Measurements from ENCODE around the gene ROBO1. TPM values are rescaled to one million over a fixed set of nuclear protein-coding genes. Genes with fewer than 3 reads are reported as not detected.

The ROBO1 gene
- total RNA-seq, 1 experiment from 2014 or later, result 35.5 TPM

DNA sequence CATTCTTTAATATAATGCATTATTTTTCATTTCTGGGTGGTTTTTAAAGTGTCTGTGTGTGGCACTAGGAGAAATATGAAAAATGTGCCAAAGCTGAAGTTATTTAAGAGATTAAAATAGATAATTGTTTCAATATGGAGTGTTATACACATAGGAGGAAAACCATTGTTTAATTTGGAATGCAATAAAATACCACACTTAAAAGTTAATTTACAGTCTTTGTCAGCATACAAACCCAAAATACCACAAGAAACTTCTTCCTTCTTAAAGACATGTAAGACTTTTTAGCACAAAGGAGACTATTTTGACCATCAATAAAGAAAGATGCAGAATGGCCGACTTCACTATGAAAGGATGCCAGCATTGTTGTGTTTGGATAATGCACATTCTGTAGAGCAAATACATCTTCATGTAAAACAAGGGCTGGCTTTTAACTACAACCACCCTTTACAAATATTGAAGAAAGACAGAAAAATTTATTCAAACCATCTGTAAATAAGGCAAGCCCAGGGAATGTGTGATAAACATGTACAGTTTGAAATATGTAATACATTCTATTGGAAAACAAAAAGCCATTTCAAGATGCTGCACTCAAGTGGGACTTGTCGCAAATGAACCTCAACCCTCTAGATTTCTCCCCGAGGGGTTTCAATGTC, 1146.6 kb downstream of the ROBO1 start:
- CTCF ChIA-PET, result no interaction called here

DNA sequence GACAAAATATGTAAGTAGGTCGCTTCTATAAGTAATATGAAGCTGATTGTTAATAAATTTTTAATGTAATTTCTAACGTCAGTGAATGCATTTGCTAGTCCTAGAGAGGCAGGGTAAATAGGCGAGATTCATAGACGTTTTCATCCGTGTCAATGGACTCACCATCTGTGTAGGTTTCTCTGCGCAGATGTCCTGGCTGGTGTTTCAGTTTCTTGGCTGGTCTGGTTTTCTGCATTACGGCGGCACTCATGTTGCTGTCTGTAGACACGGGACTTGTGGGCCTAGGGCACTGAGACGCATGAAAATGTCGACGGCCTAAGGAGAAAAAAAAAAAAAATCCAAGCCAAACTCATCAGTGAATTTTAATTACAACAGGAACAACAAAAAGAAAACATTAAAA, 1153.3 kb downstream of the ROBO1 start:
- no peaks in the 10 kb centered on the region for H3K36me3 ChIP-seq (ENCODE audit: low read depth, low read length)
- no peak overlapping the region for H3K4me3 ChIP-seq (ENCODE audit: low read length)
- H3K4me1 ChIP-seq (ENCODE audit: insufficient read depth, low read length), result no peaks in the 10 kb centered on the region
- intact Hi-C loops (cut with micrococcal nuclease), result no loop called here
- no peak overlapping the region for H3K9ac ChIP-seq (ENCODE audit: low read length)
- H3K4me2 ChIP-seq (ENCODE audit: low read length), result no peak overlapping the region
- H4K20me1 ChIP-seq (ENCODE audit: low read length), result no peaks in the 10 kb centered on the region; the same call in 1 of the 2 replicates
- no peaks in the 10 kb centered on the region for H3K79me2 ChIP-seq (ENCODE audit: low read length)
- no peaks in the 10 kb centered on the region for H3F3A ChIP-seq (ENCODE audit: low read length, unreplicated experiment)
- BruUV-seq (replicated peaks), result no TSS peak
- no peaks in the 10 kb centered on the region for H3K9me2 ChIP-seq (replicated peaks; ENCODE audit: low read length)
- CTCF ChIA-PET, result no interaction called here
- ATAC-seq (no peak), DNase-seq (no peak)
- H3K27ac ChIP-seq (ENCODE audit: low read length), result no peak overlapping the region
- POLR2A ChIA-PET (ENCODE audit: unreplicated experiment), result no interaction called here
- no peaks in the 10 kb centered on the region for H3K9me3 ChIP-seq (ENCODE audit: low read length)
- TF ChIP-seq EZH2 (IDR thresholded peaks at IDR 0.05; ENCODE audit: low read length, unreplicated experiment), result no peak
- no peak overlapping the region for H2AFZ ChIP-seq (ENCODE audit: low read length)
- no peaks in the 10 kb centered on the region for H3K27me3 ChIP-seq (ENCODE audit: low read length)

More for the DNA sequence above, 1146.6 kb downstream of the ROBO1 start:
- TF ChIP-seq EZH2phosphoT487 (IDR thresholded peaks at IDR 0.05; ENCODE audit: borderline replicate concordance, low read length) (no peak), EZH2 (IDR thresholded peaks at IDR 0.05; ENCODE audit: low read length, unreplicated experiment) (no peak)
- TF ChIP-seq, protein P1, sequence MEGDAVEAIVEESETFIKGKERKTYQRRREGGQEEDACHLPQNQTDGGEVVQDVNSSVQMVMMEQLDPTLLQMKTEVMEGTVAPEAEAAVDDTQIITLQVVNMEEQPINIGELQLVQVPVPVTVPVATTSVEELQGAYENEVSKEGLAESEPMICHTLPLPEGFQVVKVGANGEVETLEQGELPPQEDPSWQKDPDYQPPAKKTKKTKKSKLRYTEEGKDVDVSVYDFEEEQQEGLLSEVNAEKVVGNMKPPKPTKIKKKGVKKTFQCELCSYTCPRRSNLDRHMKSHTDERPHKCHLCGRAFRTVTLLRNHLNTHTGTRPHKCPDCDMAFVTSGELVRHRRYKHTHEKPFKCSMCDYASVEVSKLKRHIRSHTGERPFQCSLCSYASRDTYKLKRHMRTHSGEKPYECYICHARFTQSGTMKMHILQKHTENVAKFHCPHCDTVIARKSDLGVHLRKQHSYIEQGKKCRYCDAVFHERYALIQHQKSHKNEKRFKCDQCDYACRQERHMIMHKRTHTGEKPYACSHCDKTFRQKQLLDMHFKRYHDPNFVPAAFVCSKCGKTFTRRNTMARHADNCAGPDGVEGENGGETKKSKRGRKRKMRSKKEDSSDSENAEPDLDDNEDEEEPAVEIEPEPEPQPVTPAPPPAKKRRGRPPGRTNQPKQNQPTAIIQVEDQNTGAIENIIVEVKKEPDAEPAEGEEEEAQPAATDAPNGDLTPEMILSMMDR (conservative IDR thresholded peaks at IDR 0.05; ENCODE audit: low read depth, low read length), result no peak
- H2AFZ ChIP-seq (ENCODE audit: low read length), result no peak overlapping the region
- no peaks in the 10 kb centered on the region for H3K4me1 ChIP-seq (ENCODE audit: insufficient read depth, low read length)
- POLR2A ChIA-PET (ENCODE audit: unreplicated experiment), result no interaction called here
- intact Hi-C loops (cut with micrococcal nuclease), result no loop called here
- H3K27me3 ChIP-seq (ENCODE audit: low read length), result no peaks in the 10 kb centered on the region
- no peak overlapping the region for H3K9ac ChIP-seq (ENCODE audit: low read length)
- H3K27ac ChIP-seq (ENCODE audit: low read length), result no peak overlapping the region
- H3K4me3 ChIP-seq (ENCODE audit: low read length), result no peak overlapping the region
- H3K4me2 ChIP-seq (ENCODE audit: low read length), result no peak overlapping the region
- H3F3A ChIP-seq (ENCODE audit: low read length, unreplicated experiment), result no peaks in the 10 kb centered on the region
- no TSS peak for BruUV-seq (replicated peaks)
- no peak for DNase-seq
- H3K79me2 ChIP-seq (ENCODE audit: low read length), result no peaks in the 10 kb centered on the region
- H3K9me2 ChIP-seq (replicated peaks; ENCODE audit: low read length), result no peaks in the 10 kb centered on the region
- no peaks in the 10 kb centered on the region for H3K9me3 ChIP-seq (ENCODE audit: low read length)
- no peak for ATAC-seq
- no peaks in the 10 kb centered on the region for H3K36me3 ChIP-seq (ENCODE audit: low read depth, low read length)
- no peaks in the 10 kb centered on the region for H4K20me1 ChIP-seq (ENCODE audit: low read length)

DNA sequence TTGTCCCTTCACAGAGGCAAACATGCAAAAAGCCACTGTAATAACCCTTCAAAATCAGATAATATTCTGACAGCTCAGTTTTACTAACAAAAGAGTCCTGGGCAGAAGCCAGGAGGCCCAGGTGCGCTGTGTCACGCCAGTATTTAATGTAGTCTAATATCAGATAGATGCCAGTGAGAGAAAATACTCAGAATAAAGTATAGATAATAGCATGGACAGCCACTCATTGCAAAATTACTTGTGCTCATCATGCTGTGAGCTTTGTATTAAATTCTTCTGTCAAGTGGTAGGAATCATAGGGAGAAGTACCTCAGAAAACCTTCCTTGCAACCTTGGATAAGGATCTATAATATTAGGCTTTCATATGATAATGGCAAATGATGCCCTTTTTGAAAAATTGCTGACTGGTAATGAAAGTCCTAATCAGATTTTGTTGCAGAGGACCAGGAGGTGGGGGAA, 1154.3 kb downstream of the ROBO1 start:
- BruUV-seq (replicated peaks), result no TSS peak
- Histone ChIP-seq H3K27me3 (ENCODE audit: low read length) (no peaks in the 10 kb centered on the region), H3K27ac (ENCODE audit: low read length) (no peak overlapping the region), H3K36me3 (ENCODE audit: low read depth, low read length) (no peaks in the 10 kb centered on the region), H3K9me2 (replicated peaks; ENCODE audit: low read length) (no peaks in the 10 kb centered on the region), H3K9me3 (ENCODE audit: low read length) (no peaks in the 10 kb centered on the region), H4K20me1 (ENCODE audit: low read length) (no peaks in the 10 kb centered on the region; the same call in 1 of the 2 replicates), H3F3A (ENCODE audit: low read length, unreplicated experiment) (no peaks in the 10 kb centered on the region), H3K4me2 (ENCODE audit: low read length) (no peak overlapping the region), H3K9ac (ENCODE audit: low read length) (no peak overlapping the region), H2AFZ (ENCODE audit: low read length) (no peak overlapping the region), H3K79me2 (ENCODE audit: low read length) (no peaks in the 10 kb centered on the region), H3K4me3 (ENCODE audit: low read length) (no peak overlapping the region), H3K4me1 (ENCODE audit: insufficient read depth, low read length) (no peaks in the 10 kb centered on the region)
- no peak for DNase-seq
- TF ChIP-seq, protein P1 (conservative IDR thresholded peaks at IDR 0.05; ENCODE audit: low read depth, low read length), result no peak
- TF ChIP-seq EZH2 (IDR thresholded peaks at IDR 0.05; ENCODE audit: low read length, unreplicated experiment) (no peak), EZH2phosphoT487 (IDR thresholded peaks at IDR 0.05; ENCODE audit: borderline replicate concordance, low read length) (no peak)
- CTCF ChIA-PET, result no interaction called here
- intact Hi-C loops (cut with micrococcal nuclease), result no loop called here
- POLR2A ChIA-PET (ENCODE audit: unreplicated experiment), result interaction anchor here (0.5 kb wide), 1 partner anchor 1120 kb away, joined by 7 read pairs; no protein-coding TSS in a partner anchor
- ATAC-seq, result no peak

Measured in PC-3 (cell line).